HEK293T (cell line): ENCODE data around the gene EFCAB6.

Source experiments
- ARNT ChIP-seq: fragments of 450-650 bp; IDR thresholded peaks from 2 replicates; pipeline ENCODE4 v1.6.1; 2017; ENCODE audit warnings: mild to moderate bottlenecking
- BHLHE40 ChIP-seq: fragments of 450-650 bp; IDR thresholded peaks from 2 replicates; pipeline ENCODE4 v1.6.1; 2016; ENCODE audit warnings: mild to moderate bottlenecking, moderate library complexity, borderline replicate concordance
- CTBP1 ChIP-seq: fragments of 450-650 bp; IDR thresholded peaks from 2 replicates; pipeline ENCODE4 v1.6.1; 2016; ENCODE audit warnings: borderline replicate concordance
- FOXA1 ChIP-seq: fragments of 450-650 bp; IDR thresholded peaks from 2 replicates; pipeline ENCODE4 v1.6.1; 2016; ENCODE audit warnings: mild to moderate bottlenecking
- FOXK2 ChIP-seq: fragments of 450-650 bp; IDR thresholded peaks from 2 replicates; pipeline ENCODE4 v1.6.1; 2016; ENCODE audit warnings: mild to moderate bottlenecking
- LEF1 ChIP-seq: fragments of 450-650 bp; IDR thresholded peaks from 2 replicates; pipeline ENCODE4 v1.6.1; 2017; ENCODE audit warnings: mild to moderate bottlenecking, borderline replicate concordance
- PKNOX1 ChIP-seq: fragments of 450-650 bp; IDR thresholded peaks from 2 replicates; pipeline ENCODE4 v1.6.1; 2016
- SP1 ChIP-seq: fragments of 450-650 bp; IDR thresholded peaks from 2 replicates; pipeline ENCODE4 v1.6.1; 2017
- TARDBP ChIP-seq: fragments of 450-650 bp; IDR thresholded peaks from 2 replicates; pipeline ENCODE4 v1.6.1; 2016

GRCh38 chr22:43563571-43563970 is 248.5 kb downstream of the EFCAB6 start:
- TF ChIP-seq CTBP1, result no peak
- no peak for TF ChIP-seq PKNOX1
- TF ChIP-seq TARDBP, result no peak
- no peak for TF ChIP-seq ARNT
- no peak for TF ChIP-seq BHLHE40
- no peak for TF ChIP-seq FOXK2
- TF ChIP-seq SP1, result no peak
- TF ChIP-seq FOXA1, result no peak
- TF ChIP-seq LEF1, result no peak
